Measurements from ENCODE around the gene TENM4. TPM values are rescaled to one million over a fixed set of nuclear protein-coding genes. Genes with fewer than 3 reads are reported as not detected.

TENM4 gene
- total RNA-seq, 2 experiments from 2014 or later: not detected

DNA sequence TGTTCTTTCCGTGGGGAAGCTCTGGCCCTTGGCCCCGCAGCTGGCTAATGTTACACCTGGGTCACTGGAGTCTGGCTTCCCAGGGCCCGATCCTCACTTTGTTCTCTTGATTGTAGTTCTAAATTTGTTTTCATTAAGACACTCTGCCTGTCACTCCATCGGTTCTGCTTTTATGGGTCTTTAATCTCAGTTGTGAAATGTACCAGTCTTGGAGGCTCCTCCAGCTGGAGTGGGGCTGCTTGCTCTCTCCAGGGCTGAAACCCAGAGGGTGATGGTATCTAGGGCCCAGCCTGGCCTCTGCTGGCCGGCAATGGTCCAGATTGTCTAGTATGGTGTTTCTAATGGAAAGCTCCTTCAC lies 352.9 kb downstream of the TENM4 start:
- ChIA-PET CTCF (no interaction called here), POLR2A (no interaction called here)
- Mint-ChIP-seq H3K27me3 (no peaks in the 10 kb centered on the region), H3K27ac (no peak overlapping the region), H3K4me1 (ENCODE audit: low read depth) (no peaks in the 10 kb centered on the region), H3K36me3 (ENCODE audit: low read depth) (no peaks in the 10 kb centered on the region), H3K9me3 (no peaks in the 10 kb centered on the region), H3K4me3 (no peak overlapping the region)
- no peak for ATAC-seq
- DNase-seq: no peak
- TF ChIP-seq, protein P1, sequence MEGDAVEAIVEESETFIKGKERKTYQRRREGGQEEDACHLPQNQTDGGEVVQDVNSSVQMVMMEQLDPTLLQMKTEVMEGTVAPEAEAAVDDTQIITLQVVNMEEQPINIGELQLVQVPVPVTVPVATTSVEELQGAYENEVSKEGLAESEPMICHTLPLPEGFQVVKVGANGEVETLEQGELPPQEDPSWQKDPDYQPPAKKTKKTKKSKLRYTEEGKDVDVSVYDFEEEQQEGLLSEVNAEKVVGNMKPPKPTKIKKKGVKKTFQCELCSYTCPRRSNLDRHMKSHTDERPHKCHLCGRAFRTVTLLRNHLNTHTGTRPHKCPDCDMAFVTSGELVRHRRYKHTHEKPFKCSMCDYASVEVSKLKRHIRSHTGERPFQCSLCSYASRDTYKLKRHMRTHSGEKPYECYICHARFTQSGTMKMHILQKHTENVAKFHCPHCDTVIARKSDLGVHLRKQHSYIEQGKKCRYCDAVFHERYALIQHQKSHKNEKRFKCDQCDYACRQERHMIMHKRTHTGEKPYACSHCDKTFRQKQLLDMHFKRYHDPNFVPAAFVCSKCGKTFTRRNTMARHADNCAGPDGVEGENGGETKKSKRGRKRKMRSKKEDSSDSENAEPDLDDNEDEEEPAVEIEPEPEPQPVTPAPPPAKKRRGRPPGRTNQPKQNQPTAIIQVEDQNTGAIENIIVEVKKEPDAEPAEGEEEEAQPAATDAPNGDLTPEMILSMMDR (IDR thresholded peaks at IDR 0.05): no peak
- intact Hi-C loops (cut with micrococcal nuclease): no loop called here

DNA sequence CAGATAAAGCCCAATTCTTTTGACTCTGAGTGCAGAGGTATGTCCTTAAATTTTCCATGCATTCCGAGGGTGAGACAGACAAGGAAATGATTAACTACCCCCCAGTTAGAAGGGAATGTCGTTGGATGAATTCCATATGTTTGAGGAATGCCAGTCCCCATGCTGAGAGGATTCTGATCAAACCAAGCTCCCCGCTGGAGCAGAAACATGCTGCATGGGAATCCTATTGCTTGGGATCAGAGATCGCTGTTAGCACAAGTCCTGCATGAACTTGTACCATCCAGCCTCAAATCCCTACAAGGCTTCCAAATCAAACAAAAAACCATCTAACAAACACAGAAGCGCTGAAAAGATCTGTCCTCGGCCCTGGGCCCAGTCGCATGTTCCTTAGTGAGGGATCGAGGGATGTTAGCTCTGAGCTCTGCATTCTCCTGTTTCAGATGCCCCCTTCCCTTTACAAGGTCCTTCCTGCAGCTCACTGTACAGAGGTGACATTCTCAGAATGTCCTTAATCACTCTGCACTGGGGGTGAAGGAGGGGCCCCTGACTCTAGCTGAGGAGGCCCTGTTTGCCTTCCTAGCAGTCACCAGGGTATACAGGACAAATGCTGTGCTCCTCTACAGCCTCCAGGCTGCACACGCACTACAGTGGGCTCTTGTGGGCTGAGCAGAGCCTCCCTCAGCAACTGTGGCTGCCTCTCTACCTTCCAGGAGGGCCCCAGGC lies 353.4 kb downstream of the TENM4 start:
- Mint-ChIP-seq H3K4me3 (no peak overlapping the region), H3K27ac (no peak overlapping the region), H3K4me1 (ENCODE audit: low read depth) (no peaks in the 10 kb centered on the region), H3K36me3 (ENCODE audit: low read depth) (no peaks in the 10 kb centered on the region), H3K9me3 (no peaks in the 10 kb centered on the region), H3K27me3 (no peaks in the 10 kb centered on the region)
- CTCF ChIA-PET: interaction anchor here (1.0 kb wide), 1 partner anchor 12 kb away, joined by 4 read pairs; no protein-coding TSS in a partner anchor
- POLR2A ChIA-PET: interaction anchor here (0.6 kb wide), 1 partner anchor 457 kb away, joined by 3 read pairs; no protein-coding TSS in a partner anchor
- ATAC-seq: no peak
- DNase-seq: no peak
- TF ChIP-seq, protein P1 (IDR thresholded peaks at IDR 0.05): no peak
- intact Hi-C loops (cut with micrococcal nuclease): no loop called here

DNA sequence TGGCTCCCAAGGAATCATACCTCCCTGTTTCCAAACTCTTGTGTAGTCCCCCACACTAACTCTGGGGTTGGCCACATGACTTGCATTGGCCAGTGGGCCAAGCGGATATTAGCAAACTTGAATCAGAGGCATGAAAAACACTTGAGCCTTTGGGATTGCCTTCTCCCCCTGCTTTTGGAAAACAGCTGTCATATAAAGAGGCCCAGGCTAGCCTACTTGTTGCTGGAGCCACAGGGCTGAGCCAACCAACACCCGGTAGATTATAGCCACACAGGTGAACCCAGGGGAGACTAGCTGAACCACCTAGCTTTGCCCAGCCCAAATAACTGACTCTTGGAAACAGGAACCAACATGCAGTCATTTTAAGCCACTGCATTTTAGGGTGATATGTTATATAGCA lies 354.8 kb downstream of the TENM4 start:
- Mint-ChIP-seq H3K4me1 (ENCODE audit: low read depth) (no peaks in the 10 kb centered on the region), H3K36me3 (ENCODE audit: low read depth) (no peaks in the 10 kb centered on the region), H3K27me3 (no peaks in the 10 kb centered on the region), H3K9me3 (no peaks in the 10 kb centered on the region), H3K4me3 (no peak overlapping the region), H3K27ac (no peak overlapping the region)
- ChIA-PET CTCF (no interaction called here), POLR2A (no interaction called here)
- TF ChIP-seq, protein P1 (IDR thresholded peaks at IDR 0.05): no peak
- no peak for ATAC-seq
- DNase-seq: no peak
- intact Hi-C loops (cut with micrococcal nuclease): no loop called here

DNA sequence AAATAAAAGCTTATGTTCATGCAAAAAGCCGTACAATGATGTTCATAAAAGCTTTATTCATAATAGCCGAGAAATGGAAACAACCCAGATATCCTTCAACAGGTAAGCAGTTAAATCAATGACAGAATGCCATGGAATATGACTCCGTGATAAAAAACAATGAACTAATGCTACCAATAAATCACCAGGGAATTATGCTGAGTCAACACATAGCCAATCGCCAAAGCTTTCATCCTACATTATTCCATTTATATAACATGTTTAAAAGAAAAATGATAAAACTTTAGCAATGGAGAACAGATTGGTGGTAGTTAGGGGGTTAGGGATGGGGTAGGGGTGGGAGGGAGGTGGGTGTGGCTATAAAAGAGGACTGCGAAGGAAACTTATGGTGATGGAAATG lies 356.4 kb downstream of the TENM4 start:
- no peak overlapping the region for H3K27ac Mint-ChIP-seq
- no peaks in the 10 kb centered on the region for H3K4me1 Mint-ChIP-seq (ENCODE audit: low read depth)
- POLR2A ChIA-PET: no interaction called here
- TF ChIP-seq, protein P1 (IDR thresholded peaks at IDR 0.05): no peak
- H3K27me3 Mint-ChIP-seq: no peaks in the 10 kb centered on the region
- intact Hi-C loops (cut with micrococcal nuclease): no loop called here
- no peaks in the 10 kb centered on the region for H3K9me3 Mint-ChIP-seq
- H3K36me3 Mint-ChIP-seq (ENCODE audit: low read depth): no peaks in the 10 kb centered on the region
- CTCF ChIA-PET: no interaction called here
- DNase-seq: no peak
- no peak overlapping the region for H3K4me3 Mint-ChIP-seq
- ATAC-seq: no peak

DNA sequence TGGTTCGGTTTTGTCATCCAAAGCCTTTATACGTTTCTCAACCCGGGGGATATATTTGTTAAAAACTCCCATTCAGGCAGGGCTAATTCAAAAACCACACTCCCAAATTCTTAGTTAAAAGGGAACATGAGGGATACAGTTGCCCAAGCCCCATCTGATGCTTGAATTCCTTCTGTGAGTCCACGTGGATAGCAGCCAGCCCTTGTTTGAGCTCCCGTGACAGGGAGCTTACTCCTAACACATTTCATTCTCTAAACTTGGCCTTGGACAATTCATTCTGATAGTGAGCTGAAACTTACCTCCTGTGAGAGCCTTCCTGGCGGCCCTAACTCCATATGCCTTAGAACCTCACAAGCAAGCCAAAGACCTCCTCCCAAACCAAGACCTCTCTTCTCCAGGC lies 357.5 kb downstream of the TENM4 start:
- DNase-seq (no peak), ATAC-seq (no peak)
- Mint-ChIP-seq H3K4me1 (ENCODE audit: low read depth) (no peaks in the 10 kb centered on the region), H3K4me3 (no peak overlapping the region), H3K27me3 (no peaks in the 10 kb centered on the region), H3K36me3 (ENCODE audit: low read depth) (no peaks in the 10 kb centered on the region), H3K27ac (no peak overlapping the region), H3K9me3 (no peaks in the 10 kb centered on the region)
- ChIA-PET POLR2A (no interaction called here), CTCF (no interaction called here)
- TF ChIP-seq, protein P1 (IDR thresholded peaks at IDR 0.05): no peak
- intact Hi-C loops (cut with micrococcal nuclease): no loop called here

Data from activated CD8-positive, alpha-beta T cell treated with anti-CD3 and anti-CD28 coated beads for 36 hours (primary cell).